ENCODE measurements around the gene STK38. TPM values are rescaled to one million over a fixed set of nuclear protein-coding genes. Genes with fewer than 3 reads are reported as not detected.

STK38 gene
- 24.1 and 25.0 TPM in 2 replicates for total RNA-seq

DNA sequence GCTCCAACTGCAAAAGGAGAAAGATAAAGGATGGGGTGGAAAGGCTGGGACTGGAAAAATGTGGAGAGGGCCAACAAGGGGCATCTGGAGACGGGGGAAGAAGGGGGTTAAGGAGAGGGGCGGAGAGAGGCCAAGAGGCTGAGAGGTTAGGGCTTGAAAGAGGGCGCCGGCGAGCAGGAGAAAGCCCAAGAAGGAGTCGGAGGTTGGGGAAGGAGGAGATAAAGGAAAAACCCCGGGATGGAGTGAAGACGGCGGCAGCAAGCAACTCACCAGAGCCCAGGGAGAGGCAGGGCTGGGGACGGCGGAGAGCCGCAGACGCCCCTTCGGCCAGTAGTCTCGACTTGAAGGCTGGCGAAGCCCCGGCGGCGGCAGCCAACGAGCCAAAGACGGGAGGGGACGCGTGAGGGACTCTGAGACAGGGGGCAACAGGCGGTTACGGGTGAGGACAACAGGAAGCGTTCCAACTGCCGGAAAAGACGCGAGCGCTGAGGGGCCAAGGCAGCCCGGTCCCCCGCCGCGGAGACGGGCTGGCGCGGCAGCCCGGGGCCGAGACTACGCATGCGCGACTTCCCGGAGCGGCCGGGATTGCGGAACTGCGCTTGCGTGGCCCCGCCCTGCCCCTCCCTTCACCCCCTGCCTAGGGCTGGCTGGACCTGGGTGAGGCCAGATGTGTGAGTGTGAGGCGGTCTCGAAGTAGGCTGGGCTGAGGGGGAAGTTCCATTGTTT, at the start of gene STK38:
Gene STK38, minus strand, starts transcription at position 560 of the 726 bp plus-strand sequence. CDS start 7,277 bp downstream, outside the sequence.

DNA sequence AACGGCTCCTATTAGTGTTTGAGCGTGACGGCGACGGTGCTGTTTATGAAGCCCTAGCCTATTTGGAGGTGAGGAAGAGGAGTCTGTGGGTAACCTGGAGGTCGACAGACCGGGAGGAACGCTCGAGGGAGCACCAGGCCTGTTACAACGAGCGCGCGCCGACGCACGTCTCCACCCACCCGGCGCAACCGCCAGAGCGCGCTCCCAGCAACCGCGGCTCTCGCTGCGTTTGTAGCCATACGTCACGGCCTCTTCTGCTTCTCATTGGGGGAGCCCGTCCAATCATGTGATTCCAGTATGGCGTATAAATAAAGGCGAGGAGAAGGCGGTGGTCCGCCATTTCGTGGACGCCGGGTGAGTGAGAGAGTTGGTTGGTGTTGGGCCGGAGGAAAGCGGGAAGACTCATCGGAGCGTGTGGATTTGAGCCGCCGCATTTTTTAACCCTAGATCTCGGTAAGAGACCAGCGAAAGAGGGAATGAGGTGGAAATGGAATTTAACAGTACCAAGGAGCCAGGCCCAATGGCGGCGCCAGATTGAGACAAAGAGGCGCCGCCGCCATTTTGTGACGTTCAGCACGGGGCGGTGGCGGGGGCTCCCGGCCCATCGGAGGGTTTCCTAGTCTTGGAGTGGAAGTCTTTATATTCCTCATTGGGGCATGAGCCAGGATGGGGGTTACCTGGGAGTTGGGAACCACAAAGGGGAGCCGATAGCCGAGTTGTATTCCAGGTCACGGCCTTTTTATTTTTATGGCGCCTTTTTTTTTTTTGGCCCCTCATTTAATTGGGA, 46.9 kb upstream of the STK38 start, which contains the start of gene SRSF3:
Gene SRSF3, plus strand, starts transcription at position 334 of the 787 bp plus-strand sequence. CDS start 2,401 bp downstream, outside the sequence.

Other genes starting within 250 kb of the STK38 start
- not detected in 2 replicates for gene BNIP5, start 210.6 kb downstream of the STK38 start, total RNA-seq
- gene ETV7, start 159.8 kb downstream of the STK38 start, total RNA-seq = 0.29 and 0.99 TPM in 2 replicates
- not detected in 2 replicates for gene PXT1, start 104.6 kb downstream of the STK38 start, total RNA-seq
- 42.8 and 43.6 TPM in 2 replicates for gene KCTD20, start 104.5 kb downstream of the STK38 start, total RNA-seq
- gene SRSF3, start 46.9 kb upstream of the STK38 start, total RNA-seq = 278 and 334 TPM in 2 replicates
- 351 and 1,000 TPM in 2 replicates for gene CDKN1A, start 131.2 kb upstream of the STK38 start, total RNA-seq
- under 0.01 TPM in 2 replicates for gene RAB44, start 150.3 kb upstream of the STK38 start, total RNA-seq